ENCODE measurements around the gene KPNA1.

GRCh38 chr3:122546151-122546550 lies 31.4 kb upstream of the KPNA1 start:
- no peak for TF ChIP-seq CTCF (IDR thresholded peaks at IDR 0.05)
- TF ChIP-seq JUNB (IDR thresholded peaks at IDR 0.05) = no peak
- no peak for TF ChIP-seq MYC (IDR thresholded peaks at IDR 0.05; ENCODE audit: borderline replicate concordance, low read length)
- TF ChIP-seq BHLHE40 (IDR thresholded peaks at IDR 0.05; ENCODE audit: low read depth, low read length) = no peak
- no peak for TF ChIP-seq POLR2A (IDR thresholded peaks at IDR 0.05; ENCODE audit: low read length)
- TF ChIP-seq JUN (IDR thresholded peaks at IDR 0.05) = no peak
- no peak for TF ChIP-seq FOSL2 (IDR thresholded peaks at IDR 0.05)
- no peak for TF ChIP-seq FOSL2 (CRISPR knock-in tag; IDR thresholded peaks at IDR 0.05)
- TF ChIP-seq CEBPB (IDR thresholded peaks at IDR 0.05) = no peak
- TF ChIP-seq ZC3H11A (IDR thresholded peaks at IDR 0.05) = no peak
- TF ChIP-seq EHMT2 (IDR thresholded peaks at IDR 0.05; ENCODE audit: low read depth) = no peak
